ENCODE data around the gene TAAR5. TPM values are rescaled to one million over a fixed set of nuclear protein-coding genes. Genes with fewer than 3 reads are reported as not detected.

The TAAR5 gene
- total and polyA plus RNA-seq, 2 donors (not counting 1 experiment from before 2014, with no cell fraction given) = not detected

- CTCF ChIA-PET = interaction anchor here (0.6 kb wide), 1 partner anchor 310 kb away, joined by 3 read pairs; no protein-coding TSS in a partner anchor
- peaks cover 38% of the 10 kb centered on the region for H3K27me3 Mint-ChIP-seq
- 85% methylated on average over 2 of the region's 4 CpGs for WGBS (ENCODE audit: insufficient coverage)
Observed at GRCh38 chr6:132569170-132569569, 20.4 kb downstream of the TAAR5 start.

GRCh38 chr6:132568611-132569010 is 20.9 kb downstream of the TAAR5 start:
- ATAC-seq (ENCODE audit: low read depth) (no peak), DNase-seq (no peak)
- Histone ChIP-seq H2AFZ (ENCODE audit: insufficient read depth, low read depth, low read length, poor library complexity, severe bottlenecking) (no peak overlapping the region), H3K4me2 (replicated peaks; ENCODE audit: low read depth, low read length, poor library complexity, severe bottlenecking) (no peak overlapping the region), H4K20me1 (ENCODE audit: control insufficient read depth, insufficient read depth, low read length, poor library complexity, severe bottlenecking) (no peaks in the 10 kb centered on the region), H3K4me1 (ENCODE audit: control insufficient read depth in 2 of 2, insufficient read depth in 2 of 2, low read length in 2 of 2) (no peaks in the 10 kb centered on the region), H3K9ac (ENCODE audit: low read length) (no peak overlapping the region), H3K79me2 (ENCODE audit: control insufficient read depth, insufficient read depth, low read length) (no peaks in the 10 kb centered on the region), H3K4me3 (ENCODE audit: control extremely low read depth in 1 of 5, extremely low read depth in 1 of 5, insufficient read depth in 1 of 5, low read depth in 2 of 5, low read length in 4 of 5) (no peak overlapping the region), H3K9me3 (ENCODE audit: control extremely low read depth in 1 of 3, control insufficient read depth in 2 of 3, insufficient read depth in 1 of 3, low read length in 2 of 3) (no peaks in the 10 kb centered on the region), H3K27me3 (replicated peaks in 1 of 4; ENCODE audit: control extremely low read depth in 1 of 4, control insufficient read depth in 3 of 4, insufficient read depth in 4 of 4, low read length in 3 of 4) (peaks cover 0 to 6% (median 3%) of the 10 kb centered on the region in 4 experiments), H3K36me3 (replicated peaks in 1 of 2; ENCODE audit: control extremely low read depth in 1 of 2, control insufficient read depth in 1 of 2, extremely low read depth in 1 of 2, insufficient read depth in 2 of 2, low read length in 1 of 2) (no peaks in the 10 kb centered on the region), H3K27ac (ENCODE audit: low read length in 2 of 2) (no peak overlapping the region)
- no peak for TF ChIP-seq CTCF (IDR thresholded peaks at IDR 0.05)
- TF ChIP-seq EZH2 (IDR thresholded peaks at IDR 0.05; ENCODE audit: borderline replicate concordance, insufficient read depth, low read depth, low read length, poor library complexity, severe bottlenecking) = no peak
- H3K4me1 Mint-ChIP-seq = no peaks in the 10 kb centered on the region
- intact Hi-C loops (cut with micrococcal nuclease) = no loop called here
- POLR2A ChIA-PET = no interaction called here
- CTCF ChIA-PET = no interaction called here
- no CpG with 5 or more reads among the region's 6 CpGs for WGBS (ENCODE audit: insufficient coverage)
- H3K27me3 Mint-ChIP-seq = peaks cover 38% of the 10 kb centered on the region
- H3K27ac Mint-ChIP-seq = no peak overlapping the region
- no peaks in the 10 kb centered on the region for H3K9me3 Mint-ChIP-seq (ENCODE audit: insufficient read depth)
- H3K4me3 Mint-ChIP-seq = no peak overlapping the region

More at GRCh38 chr6:132569170-132569569, 20.4 kb downstream of the TAAR5 start:
- Mint-ChIP-seq H3K4me3 (no peak overlapping the region), H3K4me1 (no peaks in the 10 kb centered on the region), H3K27ac (no peak overlapping the region), H3K9me3 (ENCODE audit: insufficient read depth) (no peaks in the 10 kb centered on the region)
- Histone ChIP-seq H3K9me3 (ENCODE audit: control extremely low read depth in 1 of 3, control insufficient read depth in 2 of 3, insufficient read depth in 1 of 3, low read length in 2 of 3) (no peaks in the 10 kb centered on the region), H3K36me3 (replicated peaks in 1 of 2; ENCODE audit: control extremely low read depth in 1 of 2, control insufficient read depth in 1 of 2, extremely low read depth in 1 of 2, insufficient read depth in 2 of 2, low read length in 1 of 2) (no peaks in the 10 kb centered on the region), H3K4me3 (ENCODE audit: control extremely low read depth in 1 of 5, extremely low read depth in 1 of 5, insufficient read depth in 1 of 5, low read depth in 2 of 5, low read length in 4 of 5) (no peak overlapping the region), H2AFZ (ENCODE audit: insufficient read depth, low read depth, low read length, poor library complexity, severe bottlenecking) (no peak overlapping the region), H4K20me1 (ENCODE audit: control insufficient read depth, insufficient read depth, low read length, poor library complexity, severe bottlenecking) (no peaks in the 10 kb centered on the region), H3K4me2 (replicated peaks; ENCODE audit: low read depth, low read length, poor library complexity, severe bottlenecking) (no peak overlapping the region), H3K27ac (ENCODE audit: low read length in 2 of 2) (no peak overlapping the region), H3K4me1 (ENCODE audit: control insufficient read depth in 2 of 2, insufficient read depth in 2 of 2, low read length in 2 of 2) (no peaks in the 10 kb centered on the region), H3K9ac (ENCODE audit: low read length) (no peak overlapping the region), H3K27me3 (replicated peaks in 1 of 4; ENCODE audit: control extremely low read depth in 1 of 4, control insufficient read depth in 3 of 4, insufficient read depth in 4 of 4, low read length in 3 of 4) (peaks cover 0 to 6% (median 3%) of the 10 kb centered on the region in 4 experiments), H3K79me2 (ENCODE audit: control insufficient read depth, insufficient read depth, low read length) (no peaks in the 10 kb centered on the region)
- TF ChIP-seq EZH2 (IDR thresholded peaks at IDR 0.05; ENCODE audit: borderline replicate concordance, insufficient read depth, low read depth, low read length, poor library complexity, severe bottlenecking) = no peak
- TF ChIP-seq CTCF (IDR thresholded peaks at IDR 0.05) = no peak
- DNase-seq = no peak
- POLR2A ChIA-PET = no interaction called here
- intact Hi-C loops (cut with micrococcal nuclease) = no loop called here
- no peak for ATAC-seq (ENCODE audit: low read depth)
